ENCODE measurements around the gene SHQ1. TPM values are rescaled to one million over a fixed set of nuclear protein-coding genes. Genes with fewer than 3 reads are reported as not detected.

SHQ1 gene
- total RNA-seq, 1 experiment from 2014 or later, result 32.5 TPM

DNA sequence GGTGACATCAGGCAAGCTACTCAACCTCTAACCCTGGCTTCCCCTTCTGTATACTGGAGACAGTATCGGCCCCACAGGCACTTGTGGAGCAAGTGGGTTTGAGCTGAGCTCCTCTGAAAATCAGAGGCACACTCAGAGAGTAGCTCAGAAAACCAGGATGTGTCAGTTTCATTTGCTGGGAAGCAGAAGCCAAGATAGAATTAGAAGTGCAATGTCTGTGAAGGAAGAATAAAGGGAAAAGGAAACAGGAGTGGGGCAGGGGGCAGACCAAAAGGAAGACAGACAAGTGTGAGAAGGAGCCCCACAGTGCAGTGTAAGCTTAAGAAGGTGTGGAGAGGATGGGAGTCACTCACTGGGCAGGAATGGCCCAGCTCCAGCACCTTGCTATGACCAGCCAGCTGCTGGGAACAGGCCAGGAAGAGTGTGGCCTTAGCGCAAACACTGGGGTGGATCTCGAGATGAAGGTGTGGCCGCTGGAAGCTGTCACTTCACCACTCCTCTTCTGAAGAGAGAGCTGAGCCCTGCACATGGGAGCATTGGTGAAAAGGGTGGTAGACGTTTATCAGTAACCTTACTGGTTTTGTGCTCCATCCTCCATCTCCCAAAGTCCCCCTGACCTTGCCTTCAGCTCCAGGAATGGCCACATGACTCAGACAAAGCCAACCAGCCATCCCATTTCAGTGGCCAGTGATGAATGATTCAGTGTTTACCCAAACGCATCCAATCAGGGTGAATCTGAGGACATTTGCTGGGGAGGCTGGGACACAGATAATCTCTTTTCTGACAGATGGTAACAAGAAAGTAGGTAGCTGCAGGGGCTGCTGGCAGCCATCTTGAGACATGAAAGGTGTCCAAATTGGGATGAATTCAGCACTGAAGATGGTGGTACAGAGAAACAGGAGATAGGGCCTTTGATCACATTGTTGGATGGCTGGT lies 108.4 kb downstream of the SHQ1 start:
- no peak overlapping the region for H2BK15ac ChIP-seq (ENCODE audit: low read depth, low read length)
- H2BK5ac ChIP-seq (ENCODE audit: insufficient read length, low read length), result no peak overlapping the region
- no peak overlapping the region for H4K91ac ChIP-seq (ENCODE audit: insufficient read length, low read depth, low read length)
- no peak overlapping the region for H3K23ac ChIP-seq (ENCODE audit: insufficient read length, low read depth, low read length)
- H2AK5ac ChIP-seq (ENCODE audit: insufficient read length, low read length), result no peak overlapping the region
- no peak overlapping the region for H3T11ph ChIP-seq (ENCODE audit: low read length)
- H4K8ac ChIP-seq (replicated peaks; ENCODE audit: insufficient read length, low read depth, low read length), result no peak overlapping the region
- WGBS (ENCODE audit: extremely low coverage, insufficient read length, low lambda C conversion rate), result no CpG with 5 or more reads among the region's 6 CpGs
- H3K4me1 ChIP-seq (ENCODE audit: insufficient read depth, low read length), result no peaks in the 10 kb centered on the region; the same call in 1 of the 2 replicates
- Mint-ChIP-seq H3K27ac (no peak overlapping the region), H3K4me3 (peak overlapping the region in 1 of 2 experiments; percentile 63; a peak in 2 of 5 replicates), H3K36me3 (ENCODE audit: insufficient read depth in 1 of 3, low read depth in 3 of 3) (peaks cover 3 to 4% (median 4%) of the 10 kb centered on the region in 3 experiments; a peak in 5 of 7 replicates), H3K27me3 (ENCODE audit: low read depth) (peaks cover 24% of the 10 kb centered on the region), H3K9me3 (peaks cover 4 to 6% of the 10 kb centered on the region in 2 experiments; a peak in 4 of 5 replicates), H3K4me1 (peaks cover 17 to 28% of the 10 kb centered on the region in 2 experiments)
- no peaks in the 10 kb centered on the region for H3K9me3 ChIP-seq (ENCODE audit: control insufficient read depth, low read depth, low read length)
- H3K56ac ChIP-seq (ENCODE audit: insufficient read length, low read depth, low read length), result no peak overlapping the region
- H3K18ac ChIP-seq (ENCODE audit: insufficient read length, low read depth, low read length), result no peak overlapping the region
- no peak overlapping the region for H2BK12ac ChIP-seq (ENCODE audit: insufficient read length, low read depth, low read length)
- H2BK120ac ChIP-seq (ENCODE audit: low read depth, low read length, poor library complexity, severe bottlenecking), result no peak overlapping the region
- no peak overlapping the region for H3K9ac ChIP-seq (ENCODE audit: extremely low read depth, insufficient read length, low read length)
- H3K79me1 ChIP-seq (ENCODE audit: insufficient read depth, low read depth, low read length, poor library complexity, severe bottlenecking), result no peaks in the 10 kb centered on the region
- no peak for DNase-seq
- H2AFZ ChIP-seq (ENCODE audit: low read length), result no peak overlapping the region
- no peak overlapping the region for H3K4ac ChIP-seq (ENCODE audit: low read depth, low read length)
- H4K20me1 ChIP-seq (ENCODE audit: control insufficient read depth, insufficient read depth, insufficient read length), result no peaks in the 10 kb centered on the region
- no peak overlapping the region for H2BK20ac ChIP-seq (ENCODE audit: low read depth, low read length, poor library complexity, severe bottlenecking)
- no peak overlapping the region for H3K14ac ChIP-seq (ENCODE audit: insufficient read depth, low read length)
- peaks cover 10% of the 10 kb centered on the region for H3K23me2 ChIP-seq (ENCODE audit: insufficient read length, low read depth, low read length, poor library complexity, severe bottlenecking)
- TF ChIP-seq, protein P1, sequence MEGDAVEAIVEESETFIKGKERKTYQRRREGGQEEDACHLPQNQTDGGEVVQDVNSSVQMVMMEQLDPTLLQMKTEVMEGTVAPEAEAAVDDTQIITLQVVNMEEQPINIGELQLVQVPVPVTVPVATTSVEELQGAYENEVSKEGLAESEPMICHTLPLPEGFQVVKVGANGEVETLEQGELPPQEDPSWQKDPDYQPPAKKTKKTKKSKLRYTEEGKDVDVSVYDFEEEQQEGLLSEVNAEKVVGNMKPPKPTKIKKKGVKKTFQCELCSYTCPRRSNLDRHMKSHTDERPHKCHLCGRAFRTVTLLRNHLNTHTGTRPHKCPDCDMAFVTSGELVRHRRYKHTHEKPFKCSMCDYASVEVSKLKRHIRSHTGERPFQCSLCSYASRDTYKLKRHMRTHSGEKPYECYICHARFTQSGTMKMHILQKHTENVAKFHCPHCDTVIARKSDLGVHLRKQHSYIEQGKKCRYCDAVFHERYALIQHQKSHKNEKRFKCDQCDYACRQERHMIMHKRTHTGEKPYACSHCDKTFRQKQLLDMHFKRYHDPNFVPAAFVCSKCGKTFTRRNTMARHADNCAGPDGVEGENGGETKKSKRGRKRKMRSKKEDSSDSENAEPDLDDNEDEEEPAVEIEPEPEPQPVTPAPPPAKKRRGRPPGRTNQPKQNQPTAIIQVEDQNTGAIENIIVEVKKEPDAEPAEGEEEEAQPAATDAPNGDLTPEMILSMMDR (conservative IDR thresholded peaks at IDR 0.05), result no peak
- H3K27ac ChIP-seq (ENCODE audit: insufficient read length, low read depth, low read length), result no peak overlapping the region
- peaks cover 5% of the 10 kb centered on the region; the same call in 1 of the 2 replicates for H3K27me3 ChIP-seq (ENCODE audit: insufficient read depth, low read length)
- H3K4me2 ChIP-seq (ENCODE audit: insufficient read depth, insufficient read length, low read length), result peak overlapping the region; percentile 51
- no peak overlapping the region for H4K5ac ChIP-seq (ENCODE audit: insufficient read length, low read depth, low read length)
- no peaks in the 10 kb centered on the region for H3K79me2 ChIP-seq (ENCODE audit: insufficient read depth, low read length)
